H1 (cell line): ENCODE results near the gene BMF. TPM values are rescaled to one million over a fixed set of nuclear protein-coding genes. Genes with fewer than 3 reads are reported as not detected.
A peak's percentile ranks its signal among the peaks of the same experiment; 100 is the strongest.

Experiments used
- CTCF ChIA-PET: fragments of 300-600 bp; sonication (Branson Sonifier 250); formaldehyde crosslinking; loops from one replicate; lab custom pipeline; 2021; ENCODE audit not compliant: partially characterized antibody; lab: Charles Lee
- POLR2A ChIA-PET: fragments of 300-600 bp; sonication (Branson Sonifier 250); formaldehyde crosslinking; loops from one replicate; lab custom pipeline; 2021; ENCODE audit warnings: inconsistent platforms; ENCODE audit not compliant: partially characterized antibody; lab: Charles Lee
- DNase-seq, 2 experiments: peaks; one replicate each; pipeline versions ENCODE4 v3.0.0 to v3.0.0-alpha.2; 2010 to 2022; ENCODE audit warnings: low spot score in 2 of 2, low read depth in 1 of 2, mixed read lengths in 1 of 2
- FAIRE-seq: peaks from 2 replicates; lab custom pipeline; 2011; peaks lifted over from hg19 to GRCh38; lab: Jason Lieb, UNC
- H2AFZ ChIP-seq: 2 replicates; pipeline ENCODE4 v1.8.1; 2012; ENCODE audit warnings: low read length, inconsistent platforms
- H2AK5ac ChIP-seq: 2 replicates; pipeline ENCODE4 v1.6.1; 2013; ENCODE audit warnings: low read depth, low read length
- H2BK120ac ChIP-seq: replicated peaks from 2 replicates; pipeline ENCODE3; 2013; ENCODE audit warnings: low read depth, low read length, inconsistent platforms
- H2BK12ac ChIP-seq: 2 replicates; pipeline ENCODE4 v1.6.1; 2013; ENCODE audit warnings: low read depth, low read length
- H2BK15ac ChIP-seq: 2 replicates; pipeline ENCODE4 v1.6.1; 2013; ENCODE audit warnings: low read length
- H2BK20ac ChIP-seq: 2 replicates; pipeline ENCODE4 v1.6.1; 2013; ENCODE audit warnings: low read length
- H2BK5ac ChIP-seq: 2 replicates; pipeline ENCODE4 v1.6.1; 2013; ENCODE audit warnings: low read depth, low read length
- H3K14ac ChIP-seq: 2 replicates; pipeline ENCODE4 v1.6.1; 2013; ENCODE audit warnings: inconsistent platforms; ENCODE audit not compliant: insufficient read length
- H3K18ac ChIP-seq: 2 replicates; pipeline ENCODE4 v1.6.1; 2013; ENCODE audit warnings: low read length; ENCODE audit errors: extremely low read depth
- H3K23ac ChIP-seq: 2 replicates; pipeline ENCODE4 v1.6.1; 2013; ENCODE audit warnings: inconsistent platforms; ENCODE audit not compliant: insufficient read length
- H3K23me2 ChIP-seq: 2 replicates; pipeline ENCODE4 v1.6.1; 2013; ENCODE audit warnings: low read depth, low read length
- H3K27ac ChIP-seq: 2 replicates; pipeline ENCODE4 v1.6.1; 2011; ENCODE audit warnings: low read depth, low read length, inconsistent platforms
- H3K27me3 ChIP-seq, 4 experiments: replicated peaks in 1 of 4; 1 replicate in 1 of 4; 2 replicates in 3 of 4; pipeline versions ENCODE4 v1.6.1 to v1.8.1; 2011 to 2013; ENCODE audit warnings: low read length in 3 of 4, mild to moderate bottlenecking in 3 of 4, inconsistent platforms in 2 of 4, mixed read lengths in 2 of 4, moderate library complexity in 1 of 4; ENCODE audit not compliant: control insufficient read depth in 3 of 4, insufficient read depth in 3 of 4; ENCODE audit errors: extremely low read depth in 1 of 4
- H3K36me3 ChIP-seq, 4 experiments: 2 replicates each; pipeline versions ENCODE4 v1.6.1 to v1.8.1; 2011 to 2013; ENCODE audit warnings: mild to moderate bottlenecking in 4 of 4, low read length in 3 of 4, moderate library complexity in 2 of 4, control low read depth in 1 of 4, inconsistent platforms in 1 of 4; ENCODE audit not compliant: insufficient read depth in 4 of 4, control insufficient read depth in 2 of 4
- H3K4ac ChIP-seq: replicated peaks from 2 replicates; pipeline ENCODE3; 2013; ENCODE audit warnings: low read length, low read depth, mixed read lengths, inconsistent platforms; ENCODE audit not compliant: insufficient read length
- H3K4me1 ChIP-seq, 4 experiments: replicated peaks in 1 of 4; 1 replicate in 1 of 4; 2 replicates in 3 of 4; pipeline versions ENCODE4 v1.6.1 to v1.8.1; 2011 to 2013; ENCODE audit warnings: low read length in 3 of 4, inconsistent platforms in 2 of 4, mixed read lengths in 1 of 4; ENCODE audit not compliant: insufficient read depth in 4 of 4, control insufficient read depth in 3 of 4
- H3K4me2 ChIP-seq, 2 experiments: 2 replicates each; pipeline versions ENCODE4 v1.6.1 to v1.8.1; 2011 to 2013; ENCODE audit warnings: low read depth in 2 of 2, low read length in 2 of 2, control low read depth in 1 of 2, inconsistent platforms in 1 of 2, mild to moderate bottlenecking in 1 of 2; ENCODE audit not compliant: insufficient read depth in 1 of 2
- H3K4me3 ChIP-seq, 4 experiments: fragments of 200-600, 300-600 bp in 1 of 4; sonication (generic), shearing (Covaris generic), sonication (Bioruptor Twin) in 1 of 4; 2 replicates each; pipeline versions ENCODE4 v1.5.1 to v1.8.1; 2011 to 2016; ENCODE audit warnings: low read length in 4 of 4, low read depth in 3 of 4, control low read depth in 2 of 4, inconsistent platforms in 2 of 4, mild to moderate bottlenecking in 2 of 4, mixed read lengths in 1 of 4, moderate library complexity in 1 of 4; ENCODE audit not compliant: insufficient read depth in 2 of 4; ENCODE audit errors: extremely low read depth in 1 of 4
- H3K56ac ChIP-seq: replicated peaks from 2 replicates; pipeline ENCODE3; 2013; ENCODE audit warnings: low read depth, mild to moderate bottlenecking, mixed read lengths, low read length, inconsistent platforms; ENCODE audit not compliant: insufficient read length
- H3K79me1 ChIP-seq: 2 replicates; pipeline ENCODE4 v1.6.1; 2013; ENCODE audit warnings: low read depth, low read length, control low read depth
- H3K79me2 ChIP-seq, 2 experiments: 2 replicates each; pipeline versions ENCODE4 v1.6.1 to v1.8.1; 2012 to 2013; ENCODE audit warnings: low read length in 2 of 2, mild to moderate bottlenecking in 2 of 2, inconsistent platforms in 1 of 2; ENCODE audit not compliant: insufficient read depth in 2 of 2, control insufficient read depth in 1 of 2
- H3K9ac ChIP-seq, 4 experiments: replicated peaks in 1 of 4; 1 replicate in 1 of 4; 2 replicates in 3 of 4; pipeline versions ENCODE4 v1.6.1 to v1.8.1; 2011 to 2013; ENCODE audit warnings: low read depth in 3 of 4, low read length in 3 of 4, control low read depth in 2 of 4, mild to moderate bottlenecking in 2 of 4, moderate library complexity in 2 of 4, inconsistent platforms in 1 of 4; ENCODE audit errors: extremely low read depth in 1 of 4
- H3K9me3 ChIP-seq, 2 experiments: 2 replicates each; pipeline versions ENCODE4 v1.6.1 to v1.8.1; 2012 to 2013; ENCODE audit warnings: mild to moderate bottlenecking in 2 of 2, moderate library complexity in 2 of 2, control low read depth in 1 of 2, inconsistent platforms in 1 of 2, low read depth in 1 of 2, low read length in 1 of 2, mixed read lengths in 1 of 2; ENCODE audit not compliant: insufficient read depth in 2 of 2
- H4K20me1 ChIP-seq, 2 experiments: replicated peaks in 1 of 2; 2 replicates each; pipeline versions ENCODE3 to v1.8.1; 2011 to 2013; ENCODE audit warnings: inconsistent platforms in 2 of 2, low read length in 2 of 2, mild to moderate bottlenecking in 1 of 2; ENCODE audit not compliant: insufficient read depth in 2 of 2, control insufficient read depth in 1 of 2
- H4K5ac ChIP-seq: 2 replicates; pipeline ENCODE4 v1.6.1; 2013; ENCODE audit warnings: low read length, low read depth, mixed read lengths, inconsistent platforms; ENCODE audit not compliant: insufficient read length
- H4K8ac ChIP-seq: 2 replicates; pipeline ENCODE4 v1.8.0; 2013; ENCODE audit warnings: mild to moderate bottlenecking, moderate library complexity, low read length, inconsistent platforms; ENCODE audit not compliant: insufficient read depth; ENCODE audit errors: extremely low read depth
- H4K91ac ChIP-seq: replicated peaks from 2 replicates; pipeline ENCODE3; 2013; ENCODE audit warnings: low read length, mixed read lengths, inconsistent platforms; ENCODE audit not compliant: insufficient read length
- EGR1 ChIP-seq: IDR thresholded peaks from 2 replicates; pipeline ENCODE4 v1.6.1; 2011; ENCODE audit warnings: low read depth, low read length, borderline replicate concordance
- KDM1A ChIP-seq: fragments of 200-600, 300-600 bp; sonication (generic); IDR thresholded peaks from 2 replicates; pipeline ENCODE4 v1.7.1; 2016; ENCODE audit warnings: mild to moderate bottlenecking, low read length, borderline replicate concordance
- SRF ChIP-seq: IDR thresholded peaks from 2 replicates; pipeline ENCODE4 v1.6.1; 2011; ENCODE audit warnings: mild to moderate bottlenecking, low read depth, low read length, moderate library complexity
- YY1 ChIP-seq: IDR thresholded peaks from 2 replicates; pipeline ENCODE4 v1.6.1; 2011; ENCODE audit warnings: low read depth, mild to moderate bottlenecking, low read length
- WGBS, 2 experiments: shearing (Covaris generic) in 1 of 2; methylation state at CpG; one replicate each; pipeline versions ENCODE4 v1.1.6 to v1.1.7; 2013 to 2015; ENCODE audit warnings: low lambda C conversion rate in 2 of 2, mixed read lengths in 2 of 2, inconsistent platforms in 1 of 2, low coverage in 1 of 2, missing lambda C conversion rate in 1 of 2; ENCODE audit not compliant: insufficient replicate concordance in 2 of 2, insufficient coverage in 1 of 2, insufficient read length in 1 of 2; ENCODE audit errors: extremely low coverage in 1 of 2, missing lambda C conversion rate in 1 of 2; 5-methylcytosine and 5-hydroxymethylcytosine counted together
- polyA plus RNA-seq, 7 experiments: library from polyadenylated mRNA; depleted of rRNA in 3 of 7; stranded (reverse) in 5 of 7; unstranded in 2 of 7; fragments of >200 nt in 5 of 7; fragments of 200-250 nt in 2 of 7; gene quantifications; 1 replicate in 5 of 7; 2 replicates in 1 of 7; 4 replicates in 1 of 7; pipeline versions ENCODE4 v1.2.1 to v1.2.3, GENCODE V29; 2011 to 2013; ENCODE audit warnings: missing spikeins in 2 of 7, mixed read lengths in 2 of 7
- total RNA-seq: library from RNA; stranded (reverse); fragmentation: NEBNext Ultra II Directional; extraction: Animal tissue kit (Norgen Biotek cat#: 25700); gene quantifications from 2 replicates; pipeline ENCODE4 v1.2.1, GENCODE V29; 2021
- TF ChIP-seq, protein P1 (sequence below): IDR thresholded peaks from 2 replicates; pipeline ENCODE4 v1.6.1; 2012; ENCODE audit warnings: low read length, inconsistent platforms

Gene BMF
- total and polyA plus RNA-seq, 2 of the 8 experiments (the other 6 are each of a cell fraction or from before 2014, with no cell fraction given), result 21.2 to 24.2 TPM

DNA sequence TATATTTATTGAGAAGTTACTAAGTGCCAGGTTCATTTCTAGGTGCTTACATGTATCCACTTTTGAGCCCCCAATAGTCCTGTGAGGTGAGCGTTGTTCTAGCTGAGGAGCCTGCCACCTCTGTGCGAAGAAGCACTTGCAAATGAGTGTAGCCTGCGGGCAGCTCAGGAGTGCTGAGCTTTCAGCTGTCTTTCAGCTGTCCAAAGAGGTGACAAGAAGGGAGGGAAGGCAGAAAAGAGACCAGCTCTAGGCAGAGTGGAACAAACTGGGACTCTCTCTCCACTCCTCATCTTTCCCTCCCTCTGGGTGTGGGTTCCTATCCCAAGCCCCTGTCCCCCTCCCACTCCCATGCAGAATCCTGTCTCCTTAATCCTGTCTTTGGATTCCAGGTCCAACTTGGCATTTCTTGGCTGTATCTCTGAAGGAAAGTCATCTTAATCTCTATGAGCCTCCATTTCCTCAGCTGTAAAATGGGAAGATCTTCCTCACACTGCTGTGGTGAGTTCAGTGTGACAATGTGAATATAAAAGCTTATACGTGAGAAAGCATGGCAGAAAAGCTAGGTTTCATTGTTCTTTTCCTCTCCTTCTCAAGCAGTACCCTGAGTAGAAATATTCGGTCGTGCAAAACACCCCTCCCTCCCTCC lies 63.0 kb downstream of the BMF start:
- no peak overlapping the region for H2AFZ ChIP-seq
- H3K14ac ChIP-seq, result no peak overlapping the region
- no peak overlapping the region for H3K27ac ChIP-seq
- H3K27me3 ChIP-seq, result no peaks in the 10 kb centered on the region
- H3K79me2 ChIP-seq, result no peaks in the 10 kb centered on the region
- no peak overlapping the region for H2AK5ac ChIP-seq
- no peaks in the 10 kb centered on the region for H3K9me3 ChIP-seq
- no peak overlapping the region for H3K9ac ChIP-seq
- no peak overlapping the region for H4K5ac ChIP-seq
- H3K4me1 ChIP-seq, result peaks cover 0 to 12% (median 6%) of the 10 kb centered on the region in 4 experiments; a peak in 6 of 7 replicates
- H2BK120ac ChIP-seq, result no peak overlapping the region
- WGBS, 2 experiments, result 54% methylated on average over 4 of the region's 6 CpGs; no CpG with 5 or more reads in 1 of the 2 experiments
- no peak overlapping the region for H2BK15ac ChIP-seq
- TF ChIP-seq YY1 (no peak), SRF (no peak), EGR1 (no peak), KDM1A (no peak)
- TF ChIP-seq, protein P1, sequence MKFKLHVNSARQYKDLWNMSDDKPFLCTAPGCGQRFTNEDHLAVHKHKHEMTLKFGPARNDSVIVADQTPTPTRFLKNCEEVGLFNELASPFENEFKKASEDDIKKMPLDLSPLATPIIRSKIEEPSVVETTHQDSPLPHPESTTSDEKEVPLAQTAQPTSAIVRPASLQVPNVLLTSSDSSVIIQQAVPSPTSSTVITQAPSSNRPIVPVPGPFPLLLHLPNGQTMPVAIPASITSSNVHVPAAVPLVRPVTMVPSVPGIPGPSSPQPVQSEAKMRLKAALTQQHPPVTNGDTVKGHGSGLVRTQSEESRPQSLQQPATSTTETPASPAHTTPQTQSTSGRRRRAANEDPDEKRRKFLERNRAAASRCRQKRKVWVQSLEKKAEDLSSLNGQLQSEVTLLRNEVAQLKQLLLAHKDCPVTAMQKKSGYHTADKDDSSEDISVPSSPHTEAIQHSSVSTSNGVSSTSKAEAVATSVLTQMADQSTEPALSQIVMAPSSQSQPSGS, result no peak
- TF ChIP-seq, all 59 proteins: peak for 0
- no peak for FAIRE-seq
- no peak overlapping the region for H4K8ac ChIP-seq
- H3K18ac ChIP-seq, result no peak overlapping the region
- ChIA-PET CTCF (interaction anchor here (0.6 to 21.9 kb wide), 47 partner anchors 9 to 310 kb away, joined by 3 to 406 read pairs (median 5); partner anchors contain the start of genes BMF, BUB1B and GPR176), POLR2A (interaction anchor here (0.9 to 2.0 kb wide), 9 partner anchors 14 to 193 kb away, joined by 3 to 11 read pairs (median 3); partner anchors contain the start of genes BUB1B and PAK6)
- H2BK20ac ChIP-seq, result no peak overlapping the region
- H3K79me1 ChIP-seq, result no peaks in the 10 kb centered on the region
- no peak overlapping the region for H3K4ac ChIP-seq
- H3K4me3 ChIP-seq, result peak overlapping the region in 1 of 4 experiments; percentile 35; a peak in 1 of 8 replicates
- no peak overlapping the region for H2BK12ac ChIP-seq
- DNase-seq, result peak in 1 of 2 experiments; percentile 42
- H3K56ac ChIP-seq, result no peak overlapping the region
- H3K4me2 ChIP-seq, result peak overlapping the region in 1 of 2 experiments; percentile 62; a peak in 2 of 4 replicates
- no peak overlapping the region for H2BK5ac ChIP-seq
- H4K91ac ChIP-seq, result no peak overlapping the region
- no peaks in the 10 kb centered on the region for H3K36me3 ChIP-seq
- H4K20me1 ChIP-seq, result peaks cover 0 to 5% of the 10 kb centered on the region in 2 experiments
- no peak overlapping the region for H3K23ac ChIP-seq
- peaks cover 5% of the 10 kb centered on the region; the same call in 1 of the 2 replicates for H3K23me2 ChIP-seq
